Caco-2 (cell line): Measurements from ENCODE around the gene EPOP. TPM values are rescaled to one million over a fixed set of nuclear protein-coding genes. Genes with fewer than 3 reads are reported as not detected.

Experiments used
- BruUV-seq: library from RNA; stranded (reverse); fragments of 400-500 nt; replicated peaks from 2 replicates; lab custom pipeline; 2021; lab: Mats Ljungman, UMichigan
- CTCF ChIA-PET: fragments of 300-600 bp; sonication (Branson Sonifier 250); formaldehyde crosslinking; loops from one replicate; lab custom pipeline; 2022; ENCODE audit warnings: antibody characterized with exemption; lab: Charles Lee
- POLR2A ChIA-PET: fragments of 300-600 bp; sonication (Branson Sonifier 250); formaldehyde crosslinking; loops from one replicate; lab custom pipeline; 2022; ENCODE audit warnings: antibody characterized with exemption; lab: Charles Lee
- DNase-seq, 2 experiments: peaks; one replicate each; pipeline versions ENCODE4 v3.0.0 to v3.0.0-alpha.2; 2020 to 2022
- H3K27me3 ChIP-seq: replicated peaks from 2 replicates; pipeline ENCODE4 v1.6.0; 2011; ENCODE audit warnings: low read length; ENCODE audit not compliant: control insufficient read depth, insufficient read depth
- H3K36me3 ChIP-seq: 2 replicates; pipeline ENCODE4 v1.5.1; 2011; ENCODE audit warnings: low read length; ENCODE audit not compliant: control insufficient read depth, insufficient read depth
- H3K4me1 ChIP-seq: fragments of 250-450 bp; sonication (Bioruptor Pico); 2 replicates; pipeline ENCODE4 v1.5.1; 2020; ENCODE audit warnings: mild to moderate bottlenecking
- H3K4me3 ChIP-seq: 2 replicates; pipeline ENCODE4 v1.5.1; 2011; ENCODE audit warnings: low read depth, mild to moderate bottlenecking, control low read depth, low read length
- H3K9me3 ChIP-seq: fragments of 250-450 bp; sonication (Bioruptor Pico); 2 replicates; pipeline ENCODE4 v1.5.1; 2020; ENCODE audit warnings: mild to moderate bottlenecking, moderate library complexity
- H3K27ac Mint-ChIP-seq: one replicate; pipeline ENCODE4 v1.8.0; 2022; ENCODE audit warnings: mixed read lengths; ENCODE audit not compliant: unreplicated experiment
- H3K27me3 Mint-ChIP-seq: one replicate; pipeline ENCODE4 v1.8.0; 2022; ENCODE audit warnings: mixed read lengths; ENCODE audit not compliant: insufficient read depth, unreplicated experiment
- H3K36me3 Mint-ChIP-seq: one replicate; pipeline ENCODE4 v1.8.0; 2022; ENCODE audit warnings: mild to moderate bottlenecking, mixed read lengths; ENCODE audit not compliant: insufficient read depth, unreplicated experiment
- H3K4me1 Mint-ChIP-seq: one replicate; pipeline ENCODE4 v1.8.0; 2022; ENCODE audit warnings: low read depth, mixed read lengths; ENCODE audit not compliant: unreplicated experiment
- H3K4me3 Mint-ChIP-seq: one replicate; pipeline ENCODE4 v1.8.0; 2022; ENCODE audit warnings: mild to moderate bottlenecking, moderate library complexity, mixed read lengths; ENCODE audit not compliant: unreplicated experiment
- H3K9me3 Mint-ChIP-seq: one replicate; pipeline ENCODE4 v1.8.0; 2022; ENCODE audit warnings: mixed read lengths; ENCODE audit not compliant: unreplicated experiment
- CTCF ChIP-seq, 2 experiments: fragments of 200-600 bp in 1 of 2; IDR thresholded peaks; 1 replicate in 1 of 2; 2 replicates in 1 of 2; pipeline versions ENCODE4 v1.5.1 to v1.8.0; 2011 to 2022; ENCODE audit warnings: antibody characterized with exemption in 1 of 2, control low read depth in 1 of 2, inconsistent platforms in 1 of 2, low read depth in 1 of 2, low read length in 1 of 2, mild to moderate bottlenecking in 1 of 2, moderate library complexity in 1 of 2; ENCODE audit not compliant: insufficient read depth in 1 of 2, severe bottlenecking in 1 of 2, unreplicated experiment in 1 of 2
- intact Hi-C: fragments of 100-400 bp; cut with micrococcal nuclease; formaldehyde crosslinking; loops from one replicate; pipeline ENCODE4 v1.10.0; 2022; ENCODE audit not compliant: unreplicated experiment
- total RNA-seq: library from RNA; stranded (reverse); gene quantifications from 2 replicates; pipeline ENCODE4 v1.2.3, GENCODE V29; 2022

EPOP gene
- total RNA-seq, 1 experiment from 2014 or later = 17.1 TPM

DNA sequence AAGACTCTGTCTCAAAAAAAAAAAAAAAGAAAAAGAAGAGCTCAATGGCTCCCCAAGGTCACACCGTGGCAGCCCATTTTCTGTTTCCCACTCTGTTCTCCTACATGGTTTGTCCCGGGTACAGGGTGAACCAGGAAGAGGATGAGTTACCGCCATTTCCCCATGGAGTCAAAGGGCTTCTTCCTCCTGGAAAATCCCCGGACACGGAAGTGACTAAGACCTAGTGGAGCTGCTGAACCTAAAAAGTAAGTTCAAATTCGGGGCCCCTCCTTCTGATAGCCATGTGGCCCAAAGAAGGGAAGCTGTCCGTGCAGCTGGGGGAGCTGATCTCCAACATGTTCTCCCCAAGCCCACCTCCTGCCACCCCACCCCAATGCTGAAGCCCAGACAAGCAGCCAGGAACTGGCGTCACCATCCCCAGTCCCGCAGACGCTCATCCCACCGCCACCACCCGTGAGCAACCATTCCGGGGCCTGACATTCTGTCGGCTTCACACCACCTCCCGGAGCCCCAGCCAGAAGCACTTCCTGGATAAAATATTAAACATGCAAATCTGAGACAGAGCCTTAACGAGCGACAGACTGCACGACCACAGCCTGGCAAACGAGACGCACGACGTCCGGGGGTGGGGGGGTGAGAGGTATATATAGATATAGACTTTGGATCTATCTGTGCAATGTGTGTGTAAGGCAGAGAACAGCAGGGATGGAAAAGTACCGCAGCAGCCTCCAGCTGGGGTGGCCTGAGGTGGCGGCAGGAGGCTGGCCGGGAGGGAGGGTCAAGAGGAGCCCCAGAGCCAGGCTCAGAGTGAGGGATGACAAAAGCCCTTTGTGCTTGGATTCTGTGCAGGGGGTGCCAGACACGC, 17.6 kb downstream of the EPOP start:
- Histone ChIP-seq H3K27me3 (no peaks in the 10 kb centered on the region), H3K9me3 (no peaks in the 10 kb centered on the region), H3K4me3 (peak overlapping the region; percentile 33), H3K36me3 (no peaks in the 10 kb centered on the region), H3K4me1 (peaks cover 16% of the 10 kb centered on the region)
- Mint-ChIP-seq H3K27ac (peak overlapping the region; percentile 45), H3K9me3 (no peaks in the 10 kb centered on the region), H3K27me3 (no peaks in the 10 kb centered on the region), H3K4me1 (peaks cover 6% of the 10 kb centered on the region), H3K4me3 (peak overlapping the region; percentile 47), H3K36me3 (no peaks in the 10 kb centered on the region)
- intact Hi-C loops = loop anchor here (2.0 kb wide), 1 partner anchor 42 kb away; no protein-coding TSS in a partner anchor
- ChIA-PET POLR2A (interaction anchor here (0.6 to 1.5 kb wide), 2 partner anchors 17 to 43 kb away, joined by 5 to 6 read pairs; no protein-coding TSS in a partner anchor), CTCF (interaction anchor here (0.5 to 2.8 kb wide), 8 partner anchors 9 to 171 kb away, joined by 3 to 18 read pairs (median 5); no protein-coding TSS in a partner anchor)
- TF ChIP-seq CTCF (IDR thresholded peaks at IDR 0.05; ENCODE audit: insufficient read depth in 1 of 2, low read depth in 1 of 2, low read length in 1 of 2, severe bottlenecking in 1 of 2, unreplicated experiment in 1 of 2) = no peak
- BruUV-seq = TSS peak; percentile 96
- peak; percentile 64 to 84 for DNase-seq

- CTCF ChIA-PET = interaction anchor here (1.7 to 1.9 kb wide), 2 partner anchors 48 to 97 kb away, joined by 4 to 10 read pairs; no protein-coding TSS in a partner anchor
- Histone ChIP-seq H3K36me3 (no peaks in the 10 kb centered on the region), H3K4me1 (peaks cover 13% of the 10 kb centered on the region), H3K4me3 (no peak overlapping the region), H3K9me3 (no peaks in the 10 kb centered on the region), H3K27me3 (no peaks in the 10 kb centered on the region)
- Mint-ChIP-seq H3K36me3 (no peaks in the 10 kb centered on the region), H3K4me3 (no peak overlapping the region), H3K27ac (no peak overlapping the region), H3K4me1 (no peaks in the 10 kb centered on the region), H3K9me3 (no peaks in the 10 kb centered on the region), H3K27me3 (no peaks in the 10 kb centered on the region)
- BruUV-seq = no TSS peak
- POLR2A ChIA-PET = interaction anchor here (0.5 kb wide), 1 partner anchor 1045 kb away, joined by 5 read pairs; no protein-coding TSS in a partner anchor
- no peak for TF ChIP-seq CTCF (IDR thresholded peaks at IDR 0.05; ENCODE audit: insufficient read depth in 1 of 2, low read depth in 1 of 2, low read length in 1 of 2, severe bottlenecking in 1 of 2, unreplicated experiment in 1 of 2)
- intact Hi-C loops = no loop called here
- no peak for DNase-seq
Measured at GRCh38 chr17:38654411-38655398, 20.1 kb downstream of the EPOP start.
